Transverse colon (tissue), 4 donors: ENCODE data around the gene TCERG1L. TPM values are rescaled to one million over a fixed set of nuclear protein-coding genes. Genes with fewer than 3 reads are reported as not detected.

Source experiments
- DNase-seq: peaks from one replicate; pipeline ENCODE4 v3.0.0-alpha.2; 2019
- H3K27ac ChIP-seq, 4 donors: fragments of 200-600 bp; sonication (generic); 2 replicates each; pipeline ENCODE4 v1.5.1; 2016 to 2018; ENCODE audit warnings: inconsistent platforms in 4 of 4
- H3K27me3 ChIP-seq: fragments of 200-600 bp; sonication (generic); 2 replicates; pipeline ENCODE4 v1.5.1; 2017; ENCODE audit warnings: inconsistent platforms
- H3K36me3 ChIP-seq, 4 donors: fragments of 200-600 bp; sonication (generic); 2 replicates each; pipeline ENCODE4 v1.5.1; 2017 to 2019; ENCODE audit warnings: inconsistent platforms in 4 of 4
- H3K4me1 ChIP-seq, 4 donors: fragments of 200-600 bp; sonication (generic); 2 replicates each; pipeline ENCODE4 v1.5.1; 2017 to 2020; ENCODE audit warnings: inconsistent platforms in 4 of 4
- H3K4me3 ChIP-seq, 4 donors: fragments of 200-600 bp; sonication (generic); 1 replicate in 1 of 4; 2 replicates in 3 of 4; pipeline versions ENCODE4 v1.5.1 to v1.6.1; 2017 to 2019; ENCODE audit warnings: inconsistent platforms in 4 of 4
- H3K9me3 ChIP-seq, 2 donors: fragments of 200-600 bp; sonication (generic); 2 replicates each; pipeline ENCODE4 v1.5.1; 2017 to 2019; ENCODE audit warnings: inconsistent platforms in 2 of 2
- CTCF ChIP-seq, 5 experiments: fragments of 200-600 bp in 3 of 5; fragments of 450-650 bp in 2 of 5; sonication (generic) in 3 of 5; IDR thresholded peaks; 1 replicate in 2 of 5; 2 replicates in 3 of 5; pipeline ENCODE4 v1.5.1; 2016 to 2017; ENCODE audit warnings: antibody characterized with exemption in 5 of 5, inconsistent platforms in 3 of 5, mild to moderate bottlenecking in 2 of 5, moderate library complexity in 1 of 5
- EP300 ChIP-seq: sonication (generic); formaldehyde crosslinking; IDR thresholded peaks from one replicate; pipeline ENCODE4 v1.6.1; 2017; ENCODE audit warnings: antibody characterized with exemption, low read depth
- POLR2A ChIP-seq: fragments of 450-650 bp; IDR thresholded peaks from one replicate; pipeline ENCODE4 v1.6.1; 2016; ENCODE audit warnings: antibody characterized with exemption, mild to moderate bottlenecking, moderate library complexity
- POLR2AphosphoS5 ChIP-seq, 3 donors: sonication (generic); formaldehyde crosslinking; IDR thresholded peaks; one replicate each; pipeline ENCODE4 v1.6.1; 2016; ENCODE audit warnings: antibody characterized with exemption in 3 of 3
- WGBS, 2 donors: methylation state at CpG; one replicate each; pipeline ENCODE4 v1.1.5; 2018; ENCODE audit warnings: low coverage in 1 of 2; 5-methylcytosine and 5-hydroxymethylcytosine counted together
- in situ Hi-C, 4 donors: fragments of 200-750 bp; cut with MboI; loops; one replicate each; pipeline versions ENCODE4 v1.15.0 to v1.15.1; 2017; ENCODE audit warnings: low sequenced_read_pairs in 3 of 4, low pct_ligation_motif_present in 1 of 4, low pct_unique_long_range_greater_than_20kb in 1 of 4
- intact Hi-C: fragments of 100-400 bp; cut with DNase I; formaldehyde crosslinking; loops from one replicate; pipeline ENCODE4 v1.15.1; 2023; ENCODE audit warnings: low total_unique reads
- total RNA-seq, 4 donors: library from RNA; depleted of rRNA; stranded (reverse); fragments of >200 nt; gene quantifications; one replicate each; pipeline ENCODE4 v1.1.0, GENCODE V29; 2016

TCERG1L gene
- total RNA-seq, 4 donors from 2014 or later, result 0.16 TPM; not detected in 3

GRCh38 chr10:131279516-131279915 is 32.0 kb downstream of the TCERG1L start:
- in situ Hi-C loops (no loop called here), intact Hi-C loops (no loop called here)
- TF ChIP-seq POLR2AphosphoS5 (IDR thresholded peaks at IDR 0.05) (no peak), EP300 (no peak), CTCF (IDR thresholded peaks at IDR 0.05) (no peak), POLR2A (no peak)
- no peak for DNase-seq
- 85% methylated on average over 9 of the region's 9 CpGs; no CpG with 5 or more reads in 1 of the 2 donors for WGBS, 2 donors
- H3K36me3 ChIP-seq, result no peaks in the 10 kb centered on the region
- no peak overlapping the region for H3K4me3 ChIP-seq
- no peaks in the 10 kb centered on the region for H3K27me3 ChIP-seq
- H3K9me3 ChIP-seq, result no peaks in the 10 kb centered on the region
- no peaks in the 10 kb centered on the region for H3K4me1 ChIP-seq
- no peak overlapping the region for H3K27ac ChIP-seq

- no peaks in the 10 kb centered on the region for H3K9me3 ChIP-seq
- no peak for DNase-seq
- in situ Hi-C loops, result no loop called here
- no peak for TF ChIP-seq POLR2A
- no peak for TF ChIP-seq POLR2AphosphoS5 (IDR thresholded peaks at IDR 0.05)
- TF ChIP-seq EP300, result no peak
- TF ChIP-seq CTCF (IDR thresholded peaks at IDR 0.05), result no peak
- H3K27me3 ChIP-seq, result no peaks in the 10 kb centered on the region
- WGBS, 2 donors, result 77% methylated on average over 9 of the region's 12 CpGs; no CpG with 5 or more reads in 1 of the 2 donors
- H3K4me1 ChIP-seq, result no peaks in the 10 kb centered on the region
- H3K27ac ChIP-seq, result no peak overlapping the region
- intact Hi-C loops, result no loop called here
- H3K36me3 ChIP-seq, result no peaks in the 10 kb centered on the region
- H3K4me3 ChIP-seq, result no peak overlapping the region
These were observed 33.6 kb downstream of the TCERG1L start for GRCh38 chr10:131277969-131278368.

- no peak for DNase-seq
- H3K4me1 ChIP-seq, result no peaks in the 10 kb centered on the region
- H3K27me3 ChIP-seq, result no peaks in the 10 kb centered on the region
- in situ Hi-C loops (no loop called here), intact Hi-C loops (no loop called here)
- no peak overlapping the region for H3K27ac ChIP-seq
- H3K9me3 ChIP-seq, result no peaks in the 10 kb centered on the region
- 66% methylated on average over 12 of the region's 12 CpGs; no CpG with 5 or more reads in 1 of the 2 donors for WGBS, 2 donors
- no peak for TF ChIP-seq CTCF (IDR thresholded peaks at IDR 0.05)
- TF ChIP-seq POLR2A, result no peak
- no peak for TF ChIP-seq EP300
- no peak for TF ChIP-seq POLR2AphosphoS5 (IDR thresholded peaks at IDR 0.05)
- no peak overlapping the region for H3K4me3 ChIP-seq
- H3K36me3 ChIP-seq, result no peaks in the 10 kb centered on the region
These were observed 34.2 kb downstream of the TCERG1L start for GRCh38 chr10:131277278-131277677.

GRCh38 chr10:131275691-131276090 is 35.8 kb downstream of the TCERG1L start:
- Histone ChIP-seq H3K27ac (no peak overlapping the region), H3K4me3 (no peak overlapping the region), H3K27me3 (no peaks in the 10 kb centered on the region), H3K4me1 (no peaks in the 10 kb centered on the region), H3K9me3 (no peaks in the 10 kb centered on the region), H3K36me3 (no peaks in the 10 kb centered on the region)
- intact Hi-C loops (no loop called here), in situ Hi-C loops (no loop called here)
- no peak for DNase-seq
- TF ChIP-seq EP300 (no peak), CTCF (IDR thresholded peaks at IDR 0.05) (no peak), POLR2A (no peak), POLR2AphosphoS5 (IDR thresholded peaks at IDR 0.05) (no peak)
- WGBS, 2 donors, result 80% methylated on average over 4 of the region's 4 CpGs; no CpG with 5 or more reads in 1 of the 2 donors
